C4-2B (cell line): ENCODE measurements around the gene TEX52.

ENCODE experiments used
- CTCF ChIP-seq: fragments of 450-650 bp; conservative IDR thresholded peaks from 2 replicates; pipeline ENCODE4 v1.5.1; 2017; ENCODE audit warnings: mild to moderate bottlenecking
- ZFX ChIP-seq: fragments of 450-650 bp; IDR thresholded peaks from 2 replicates; pipeline ENCODE4 v1.6.1; 2017

DNA sequence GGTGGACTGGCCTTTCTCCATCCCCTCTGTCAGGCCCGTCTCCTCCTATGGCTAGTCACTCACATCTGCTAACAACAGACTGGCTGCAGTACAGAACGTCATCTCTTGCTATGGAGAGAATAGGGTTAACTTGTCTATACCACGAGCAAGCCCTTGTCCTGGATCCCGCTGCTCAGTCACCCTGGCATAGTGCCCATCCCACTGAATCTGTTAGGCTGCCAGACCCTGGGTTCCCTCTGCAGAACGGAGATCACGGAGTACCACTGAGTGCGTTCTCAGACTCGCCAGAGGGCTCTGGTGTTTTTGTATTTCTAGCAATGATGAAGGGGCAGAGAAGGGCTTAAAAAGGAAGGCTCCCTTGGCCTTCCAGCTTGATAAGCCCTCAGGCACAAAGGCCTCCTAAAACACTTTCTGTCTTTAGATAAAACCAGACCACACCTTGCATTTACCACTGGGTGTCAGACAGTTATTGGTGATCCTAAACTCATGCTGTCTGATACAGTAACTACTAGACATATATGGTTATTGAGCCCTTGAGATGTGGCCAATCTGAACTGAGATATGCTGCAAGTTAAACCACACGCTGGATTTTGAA, 15.7 kb downstream of the TEX52 start:
- TF ChIP-seq CTCF: no peak
- TF ChIP-seq ZFX: no peak
